CD14-positive monocyte (primary cell): ENCODE results near the gene SIM2. TPM values are rescaled to one million over a fixed set of nuclear protein-coding genes. Genes with fewer than 3 reads are reported as not detected.

Experiments used
- DNase-seq, 3 donors: peaks; one replicate each; pipeline ENCODE4 v3.0.0-alpha.2; 2011 to 2022
- H2AFZ ChIP-seq: 2 replicates; pipeline ENCODE4 v1.6.0; 2012; ENCODE audit warnings: mild to moderate bottlenecking, low read depth, low read length, inconsistent platforms; ENCODE audit not compliant: insufficient read depth, poor library complexity, severe bottlenecking
- H3K27ac ChIP-seq, 2 donors: 1 replicate in 1 of 2; 2 replicates in 1 of 2; pipeline ENCODE4 v1.5.1; 2012 to 2013; ENCODE audit warnings: low read length in 2 of 2, control low read depth in 1 of 2, inconsistent platforms in 1 of 2, low read depth in 1 of 2, mild to moderate bottlenecking in 1 of 2
- H3K27me3 ChIP-seq, 2 donors: one replicate each; pipeline versions ENCODE4 v1.6.0 to v1.6.1; 2011 to 2013; ENCODE audit warnings: low read length in 2 of 2; ENCODE audit not compliant: control insufficient read depth in 2 of 2, insufficient read depth in 2 of 2
- H3K36me3 ChIP-seq, 2 donors: replicated peaks in 1 of 2; 1 replicate in 1 of 2; 2 replicates in 1 of 2; pipeline versions ENCODE4 v1.5.1 to v1.6.1; 2012 to 2013; ENCODE audit warnings: low read length in 2 of 2, control low read depth in 1 of 2, inconsistent platforms in 1 of 2, mild to moderate bottlenecking in 1 of 2; ENCODE audit not compliant: insufficient read depth in 2 of 2, control insufficient read depth in 1 of 2
- H3K4me1 ChIP-seq, 2 donors: 1 replicate in 1 of 2; 2 replicates in 1 of 2; pipeline versions ENCODE4 v1.5.1 to v1.6.1; 2012 to 2013; ENCODE audit warnings: low read length in 2 of 2, control low read depth in 1 of 2, inconsistent platforms in 1 of 2, mild to moderate bottlenecking in 1 of 2, moderate library complexity in 1 of 2; ENCODE audit not compliant: insufficient read depth in 2 of 2, control insufficient read depth in 1 of 2
- H3K4me2 ChIP-seq: replicated peaks from 2 replicates; pipeline ENCODE3; 2012; ENCODE audit warnings: low read length, moderate library complexity, mild to moderate bottlenecking; ENCODE audit not compliant: poor library complexity, severe bottlenecking; ENCODE audit errors: extremely low read depth
- H3K4me3 ChIP-seq, 3 experiments: fragments of 200-600 bp in 1 of 3; sonication (generic) in 1 of 3; replicated peaks in 1 of 3; 1 replicate in 2 of 3; 2 replicates in 1 of 3; pipeline ENCODE4 v1.5.1; 2011 to 2013; ENCODE audit warnings: low read length in 3 of 3, mild to moderate bottlenecking in 3 of 3, control low read depth in 2 of 3, low read depth in 2 of 3, inconsistent platforms in 1 of 3, moderate library complexity in 1 of 3
- H3K79me2 ChIP-seq: 2 replicates; pipeline ENCODE4 v1.6.0; 2012; ENCODE audit warnings: mild to moderate bottlenecking, control low read depth, inconsistent platforms, low read length, moderate library complexity; ENCODE audit not compliant: insufficient read depth
- H3K9ac ChIP-seq: 2 replicates; pipeline ENCODE4 v1.6.0; 2017; ENCODE audit warnings: low read length, mild to moderate bottlenecking; ENCODE audit not compliant: insufficient read depth, poor library complexity, severe bottlenecking
- H3K9me3 ChIP-seq, 2 donors: replicated peaks in 1 of 2; 1 replicate in 1 of 2; 2 replicates in 1 of 2; pipeline versions ENCODE4 v1.5.1 to v1.6.1; 2012 to 2013; ENCODE audit warnings: low read length in 2 of 2, control low read depth in 1 of 2; ENCODE audit not compliant: control insufficient read depth in 1 of 2, insufficient read depth in 1 of 2
- H4K20me1 ChIP-seq: 2 replicates; pipeline ENCODE4 v1.6.0; 2012; ENCODE audit warnings: mild to moderate bottlenecking, low read length, control low read depth, moderate library complexity; ENCODE audit not compliant: insufficient read depth
- H3K27ac Mint-ChIP-seq, 7 donors: one replicate each; pipeline ENCODE4 v1.8.0; 2020; ENCODE audit warnings: mild to moderate bottlenecking in 7 of 7, mixed read lengths in 7 of 7, moderate library complexity in 6 of 7, inconsistent platforms in 2 of 7
- H3K27me3 Mint-ChIP-seq, 3 donors: one replicate each; pipeline ENCODE4 v1.8.0; 2021 to 2022; ENCODE audit warnings: low read depth in 3 of 3, mild to moderate bottlenecking in 3 of 3, mixed read lengths in 3 of 3, moderate library complexity in 3 of 3, inconsistent platforms in 1 of 3
- H3K36me3 Mint-ChIP-seq, 2 donors: one replicate each; pipeline ENCODE4 v1.8.0; 2020; ENCODE audit warnings: mixed read lengths in 2 of 2, inconsistent platforms in 1 of 2, mild to moderate bottlenecking in 1 of 2
- H3K4me1 Mint-ChIP-seq: one replicate; pipeline ENCODE4 v1.8.0; 2020; ENCODE audit warnings: mild to moderate bottlenecking, mixed read lengths
- H3K4me3 Mint-ChIP-seq, 2 donors: one replicate each; pipeline ENCODE4 v1.8.0; 2020; ENCODE audit warnings: mild to moderate bottlenecking in 2 of 2, mixed read lengths in 2 of 2, moderate library complexity in 1 of 2
- H3K9me3 Mint-ChIP-seq, 7 donors: one replicate each; pipeline ENCODE4 v1.8.0; 2020 to 2022; ENCODE audit warnings: mixed read lengths in 7 of 7, mild to moderate bottlenecking in 6 of 7, moderate library complexity in 6 of 7, inconsistent platforms in 2 of 7
- CTCF ChIP-seq: fragments of 200-600 bp; IDR thresholded peaks from one replicate; pipeline ENCODE4 v1.8.0; 2022; ENCODE audit warnings: antibody characterized with exemption, mild to moderate bottlenecking
- WGBS: methylation state at CpG from one replicate; pipeline ENCODE4 v1.1.5; 2013; ENCODE audit warnings: missing lambda C conversion rate; ENCODE audit not compliant: insufficient coverage; 5-methylcytosine and 5-hydroxymethylcytosine counted together
- intact Hi-C, 2 donors: fragments of 100-400 bp; cut with micrococcal nuclease; formaldehyde crosslinking; loops; one replicate each; pipeline versions ENCODE4 v1.15.0 to v1.15.1; 2023
- polyA plus RNA-seq, 3 donors: library from polyadenylated mRNA; depleted of rRNA in 1 of 3; unstranded in 2 of 3; stranded (reverse) in 1 of 3; fragments of 300-500 nt in 2 of 3; fragments of >200 nt in 1 of 3; fragmentation: Illumina TruSeq in 2 of 3; gene quantifications; 1 replicate in 2 of 3; 2 replicates in 1 of 3; pipeline ENCODE4 v1.2.3, GENCODE V29; 2012 to 2021

The SIM2 gene
- polyA plus RNA-seq, 3 donors = not detected

GRCh38 chr21:36786186-36786585, 87.3 kb downstream of the SIM2 start:
- no peak overlapping the region for H2AFZ ChIP-seq
- no peak for TF ChIP-seq CTCF
- H3K4me2 ChIP-seq = no peak overlapping the region
- H4K20me1 ChIP-seq = no peaks in the 10 kb centered on the region
- DNase-seq = no peak
- Mint-ChIP-seq H3K36me3 (no peaks in the 10 kb centered on the region), H3K27ac (no peak overlapping the region), H3K4me3 (no peak overlapping the region), H3K9me3 (peaks cover 0 to 6% (median 3%) of the 10 kb centered on the region in 7 donors), H3K4me1 (no peaks in the 10 kb centered on the region), H3K27me3 (peaks cover 0 to 4% (median 0%) of the 10 kb centered on the region in 3 donors)
- H3K9me3 ChIP-seq = no peaks in the 10 kb centered on the region
- intact Hi-C loops = no loop called here
- no CpG with 5 or more reads among the region's 4 CpGs for WGBS
- no peaks in the 10 kb centered on the region for H3K36me3 ChIP-seq
- no peak overlapping the region for H3K9ac ChIP-seq
- H3K79me2 ChIP-seq = no peaks in the 10 kb centered on the region
- H3K27ac ChIP-seq = no peak overlapping the region
- H3K4me3 ChIP-seq = no peak overlapping the region
- H3K4me1 ChIP-seq = no peaks in the 10 kb centered on the region
- H3K27me3 ChIP-seq = no peaks in the 10 kb centered on the region

GRCh38 chr21:36788120-36788638, 89.3 kb downstream of the SIM2 start:
- Mint-ChIP-seq H3K27me3 (peaks cover 0 to 4% (median 0%) of the 10 kb centered on the region in 3 donors), H3K36me3 (no peaks in the 10 kb centered on the region), H3K9me3 (peaks cover 2 to 6% (median 4%) of the 10 kb centered on the region in 7 donors), H3K4me1 (no peaks in the 10 kb centered on the region), H3K27ac (no peak overlapping the region), H3K4me3 (no peak overlapping the region)
- no peak overlapping the region for H2AFZ ChIP-seq
- no peaks in the 10 kb centered on the region for H3K27me3 ChIP-seq
- H3K4me1 ChIP-seq = no peaks in the 10 kb centered on the region
- no peak for DNase-seq
- no peak overlapping the region for H3K9ac ChIP-seq
- no peak overlapping the region for H3K4me2 ChIP-seq
- TF ChIP-seq CTCF = no peak
- intact Hi-C loops = no loop called here
- no peaks in the 10 kb centered on the region for H4K20me1 ChIP-seq
- no peak overlapping the region for H3K4me3 ChIP-seq
- WGBS = 86% methylated on average over 10 of the region's 12 CpGs
- no peaks in the 10 kb centered on the region for H3K36me3 ChIP-seq
- no peak overlapping the region for H3K27ac ChIP-seq
- H3K9me3 ChIP-seq = no peaks in the 10 kb centered on the region
- no peaks in the 10 kb centered on the region for H3K79me2 ChIP-seq
